Loucy (cell line): Measurements from ENCODE around the gene SLC8B1.

Source experiments
- CTCF ChIP-seq: fragments of 200-600 bp; sonication (generic); conservative IDR thresholded peaks from 2 replicates; pipeline ENCODE4 v1.5.1; 2014; ENCODE audit warnings: mild to moderate bottlenecking, antibody characterized with exemption, low read length
- EZH2phosphoT487 ChIP-seq: fragments of 200-600 bp; IDR thresholded peaks from 2 replicates; pipeline ENCODE4 v1.6.1; 2018; ENCODE audit warnings: antibody characterized with exemption, mild to moderate bottlenecking, moderate library complexity, borderline replicate concordance

GRCh38 chr12:113369391-113369985, 34.6 kb upstream of the SLC8B1 start:
- TF ChIP-seq CTCF (no peak), EZH2phosphoT487 (no peak)
